NCI-H510A treated with DMSO at 0.1 percent for 48 hours (cell line): ENCODE measurements around the gene STK32C.
"Not testable (repeated sequence)": the region's sequence is repeated elsewhere in the genome, so short reads cannot be mapped to it uniquely, and the experiment has no call there.

Experiments used
- DNase-seq: peaks from one replicate; lab custom pipeline; 2025; lab: John Stamatoyannopoulos, UW

The STK32C gene

GRCh38 chr10:132167041-132167674 lies 140.6 kb downstream of the STK32C start:
- no peak for DNase-seq

- no peak for DNase-seq
Observed at GRCh38 chr10:132166216-132166950, 141.4 kb downstream of the STK32C start.

GRCh38 chr10:132165416-132165980 lies 142.3 kb downstream of the STK32C start:
- no peak for DNase-seq

GRCh38 chr10:132164761-132165278 lies 142.9 kb downstream of the STK32C start:
- no peak for DNase-seq

GRCh38 chr10:132163826-132164515 lies 143.8 kb downstream of the STK32C start:
- DNase-seq: no peak

- no peak for DNase-seq
Observed at GRCh38 chr10:132163278-132163765, 144.4 kb downstream of the STK32C start.

- no peak for DNase-seq
Observed at GRCh38 chr10:132162590-132163277, 145.0 kb downstream of the STK32C start.

GRCh38 chr10:132162021-132162531 lies 145.7 kb downstream of the STK32C start:
- peak; percentile 15 for DNase-seq

GRCh38 chr10:132160834-132161622 lies 146.7 kb downstream of the STK32C start:
- DNase-seq: not testable (repeated sequence)

GRCh38 chr10:132160231-132160630 lies 147.5 kb downstream of the STK32C start:
- not testable (repeated sequence) for DNase-seq

GRCh38 chr10:132159302-132160230 lies 148.2 kb downstream of the STK32C start:
- DNase-seq: not testable (repeated sequence)

- DNase-seq: no peak
Observed at GRCh38 chr10:132158823-132159222, 148.9 kb downstream of the STK32C start.

- DNase-seq: no peak
Observed at GRCh38 chr10:132158122-132158741, 149.5 kb downstream of the STK32C start.
